Measurements from ENCODE around the gene AP2B1. TPM values are rescaled to one million over a fixed set of nuclear protein-coding genes. Genes with fewer than 3 reads are reported as not detected.

Gene AP2B1
- total RNA-seq, 1 donor from 2014 or later: 142 TPM

GRCh38 chr17:35734396-35734795, 147.3 kb downstream of the AP2B1 start:
- H3K4me3 ChIP-seq (ENCODE audit: low read depth, low read length): no peak overlapping the region
- no peak for TF ChIP-seq CTCF (conservative IDR thresholded peaks at IDR 0.05; ENCODE audit: low read depth, low read length)
- DNase-seq (ENCODE audit: low read depth): no peak

GRCh38 chr17:35735036-35735805, 148.1 kb downstream of the AP2B1 start:
- TF ChIP-seq CTCF (conservative IDR thresholded peaks at IDR 0.05; ENCODE audit: low read depth, low read length): no peak
- no peak for DNase-seq (ENCODE audit: low read depth)
- no peak overlapping the region for H3K4me3 ChIP-seq (ENCODE audit: low read depth, low read length)

- TF ChIP-seq CTCF (conservative IDR thresholded peaks at IDR 0.05; ENCODE audit: low read depth, low read length): no peak
- no peak for DNase-seq (ENCODE audit: low read depth)
- no peak overlapping the region for H3K4me3 ChIP-seq (ENCODE audit: low read depth, low read length)
These were observed 149.1 kb downstream of the AP2B1 start for GRCh38 chr17:35736236-35736635.

- TF ChIP-seq CTCF (conservative IDR thresholded peaks at IDR 0.05; ENCODE audit: low read depth, low read length): no peak
- no peak for DNase-seq (ENCODE audit: low read depth)
- H3K4me3 ChIP-seq (ENCODE audit: low read depth, low read length): no peak overlapping the region
These were observed 151.5 kb downstream of the AP2B1 start for GRCh38 chr17:35738519-35739133.

- no peak for TF ChIP-seq CTCF (conservative IDR thresholded peaks at IDR 0.05; ENCODE audit: low read depth, low read length)
- no peak for DNase-seq (ENCODE audit: low read depth)
- no peak overlapping the region for H3K4me3 ChIP-seq (ENCODE audit: low read depth, low read length)
These were observed 153.1 kb downstream of the AP2B1 start for GRCh38 chr17:35740216-35740615.

GRCh38 chr17:35740997-35741931, 154.1 kb downstream of the AP2B1 start:
- TF ChIP-seq CTCF (conservative IDR thresholded peaks at IDR 0.05; ENCODE audit: low read depth, low read length): no peak
- no peak for DNase-seq (ENCODE audit: low read depth)
- no peak overlapping the region for H3K4me3 ChIP-seq (ENCODE audit: low read depth, low read length)
